ENCODE data around the gene CDH4.

DNA sequence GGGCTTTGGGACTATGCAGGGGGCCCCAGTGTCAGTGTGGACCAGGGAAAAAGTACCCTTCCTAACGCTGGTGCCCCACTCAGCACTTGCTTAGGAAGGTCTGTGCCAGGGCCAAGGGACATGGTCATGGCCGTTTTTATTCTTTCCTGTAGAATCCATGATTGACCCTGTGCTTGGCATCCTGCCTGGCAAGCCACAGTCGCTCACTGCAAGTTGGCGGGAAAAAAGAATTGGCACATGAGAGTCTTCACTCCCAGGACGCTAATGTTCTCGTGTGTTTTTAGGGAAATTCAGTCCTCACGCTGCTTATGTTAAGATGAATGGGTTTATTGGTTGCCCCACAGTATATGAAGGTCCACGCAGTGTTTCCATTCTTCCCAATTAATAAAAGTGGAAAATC lies 253.4 kb downstream of the CDH4 start:
- TF ChIP-seq, protein P1, sequence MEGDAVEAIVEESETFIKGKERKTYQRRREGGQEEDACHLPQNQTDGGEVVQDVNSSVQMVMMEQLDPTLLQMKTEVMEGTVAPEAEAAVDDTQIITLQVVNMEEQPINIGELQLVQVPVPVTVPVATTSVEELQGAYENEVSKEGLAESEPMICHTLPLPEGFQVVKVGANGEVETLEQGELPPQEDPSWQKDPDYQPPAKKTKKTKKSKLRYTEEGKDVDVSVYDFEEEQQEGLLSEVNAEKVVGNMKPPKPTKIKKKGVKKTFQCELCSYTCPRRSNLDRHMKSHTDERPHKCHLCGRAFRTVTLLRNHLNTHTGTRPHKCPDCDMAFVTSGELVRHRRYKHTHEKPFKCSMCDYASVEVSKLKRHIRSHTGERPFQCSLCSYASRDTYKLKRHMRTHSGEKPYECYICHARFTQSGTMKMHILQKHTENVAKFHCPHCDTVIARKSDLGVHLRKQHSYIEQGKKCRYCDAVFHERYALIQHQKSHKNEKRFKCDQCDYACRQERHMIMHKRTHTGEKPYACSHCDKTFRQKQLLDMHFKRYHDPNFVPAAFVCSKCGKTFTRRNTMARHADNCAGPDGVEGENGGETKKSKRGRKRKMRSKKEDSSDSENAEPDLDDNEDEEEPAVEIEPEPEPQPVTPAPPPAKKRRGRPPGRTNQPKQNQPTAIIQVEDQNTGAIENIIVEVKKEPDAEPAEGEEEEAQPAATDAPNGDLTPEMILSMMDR (CRISPR knock-in tag; IDR thresholded peaks at IDR 0.05): no peak
- no peak for TF ChIP-seq POLR2A (IDR thresholded peaks at IDR 0.05; ENCODE audit: insufficient read depth in 1 of 2, low read depth in 2 of 2, low read length in 2 of 2)
- TF ChIP-seq ZNF761 (CRISPR knock-in tag; conservative IDR thresholded peaks at IDR 0.05): no peak
- TF ChIP-seq ZBTB42 (CRISPR knock-in tag; IDR thresholded peaks at IDR 0.05): no peak

All from HepG2 (cell line).